ENCODE results near the gene RIN3.

GRCh38 chr14:92668276-92668973, 154.8 kb downstream of the RIN3 start:
- TF ChIP-seq CTCF (IDR thresholded peaks at IDR 0.05), result no peak
- no peak for TF ChIP-seq POLR2AphosphoS5 (IDR thresholded peaks at IDR 0.05)
- no peak for TF ChIP-seq POLR2A (IDR thresholded peaks at IDR 0.05)

Data from prostate gland (tissue), 2 donors.